SK-N-SH (cell line): ENCODE measurements around the gene EDN1. TPM values are rescaled to one million over a fixed set of nuclear protein-coding genes. Genes with fewer than 3 reads are reported as not detected.

Experiments used
- CTCF ChIA-PET: fragments of 300-600, 350-600 bp; formaldehyde crosslinking; extraction: SDS; loops from one replicate; lab custom pipeline; 2021; lab: Yijun Ruan, JAX
- POLR2A ChIA-PET: fragments of 350-600 bp; sonication (Branson Sonifier 250); formaldehyde crosslinking; extraction: SDS; loops from one replicate; lab custom pipeline; 2020; ENCODE audit warnings: antibody characterized with exemption, inconsistent platforms; lab: Yijun Ruan, JAX
- DNase-seq: peaks from one replicate; pipeline ENCODE4 v3.0.0; 2012
- H2AFZ ChIP-seq: fragments of 200-600 bp; sonication (generic); 2 replicates; pipeline ENCODE4 v1.8.1; 2016; ENCODE audit warnings: antibody characterized with exemption, mild to moderate bottlenecking, low read depth
- H3F3A ChIP-seq: fragments of 200-600 bp; sonication (generic); replicated peaks from 2 replicates; pipeline ENCODE3; 2016; ENCODE audit warnings: antibody characterized with exemption, mild to moderate bottlenecking; ENCODE audit not compliant: insufficient read depth
- H3K27ac ChIP-seq, 2 experiments: fragments of 200-500 bp in 1 of 2; fragments of 200-600 bp in 1 of 2; sonication (Bioruptor generic) in 1 of 2; sonication (generic), shearing (Covaris generic) in 1 of 2; 2 replicates each; pipeline versions ENCODE4 v1.5.1 to v1.6.1; 2014 to 2016; ENCODE audit warnings: low read depth in 2 of 2, inconsistent platforms in 1 of 2, low read length in 1 of 2, mild to moderate bottlenecking in 1 of 2, mixed read lengths in 1 of 2
- H3K27me3 ChIP-seq: fragments of 200-600 bp; sonication (generic), shearing (Covaris generic); 2 replicates; pipeline ENCODE4 v1.6.1; 2016; ENCODE audit warnings: mixed run types; ENCODE audit not compliant: insufficient read depth
- H3K36me3 ChIP-seq, 2 experiments: fragments of 200-500 bp in 1 of 2; fragments of 200-600 bp in 1 of 2; sonication (Bioruptor generic) in 1 of 2; sonication (generic) in 1 of 2; replicated peaks in 1 of 2; 2 replicates each; pipeline versions ENCODE3 to v1.5.1; 2014 to 2016; ENCODE audit warnings: low read length in 1 of 2, mild to moderate bottlenecking in 1 of 2; ENCODE audit not compliant: insufficient read depth in 2 of 2, control insufficient read depth in 1 of 2
- H3K4me1 ChIP-seq, 2 experiments: fragments of 200-500 bp in 1 of 2; fragments of 200-600 bp in 1 of 2; sonication (Bioruptor generic) in 1 of 2; sonication (generic), shearing (Covaris generic) in 1 of 2; 2 replicates each; pipeline versions ENCODE4 v1.5.1 to v1.6.1; 2014 to 2016; ENCODE audit warnings: low read depth in 1 of 2, low read length in 1 of 2, mixed run types in 1 of 2; ENCODE audit not compliant: insufficient read depth in 2 of 2, control insufficient read depth in 1 of 2
- H3K4me2 ChIP-seq: fragments of 200-600 bp; sonication (generic), shearing (Covaris generic); 2 replicates; pipeline ENCODE4 v1.6.1; 2017; ENCODE audit warnings: mixed run types
- H3K4me3 ChIP-seq, 2 experiments: fragments of 200-500 bp in 1 of 2; fragments of 200-600 bp in 1 of 2; sonication (Bioruptor generic) in 1 of 2; sonication (generic), shearing (Covaris generic) in 1 of 2; 2 replicates each; pipeline versions ENCODE4 v1.5.1 to v1.8.1; 2014 to 2016; ENCODE audit warnings: low read depth in 2 of 2, inconsistent platforms in 1 of 2, low read length in 1 of 2, mild to moderate bottlenecking in 1 of 2, mixed read lengths in 1 of 2, moderate library complexity in 1 of 2
- H3K79me2 ChIP-seq: fragments of 200-600 bp; sonication (generic); 2 replicates; pipeline ENCODE4 v1.8.1; 2017; ENCODE audit warnings: mild to moderate bottlenecking; ENCODE audit not compliant: insufficient read depth
- H3K9ac ChIP-seq: fragments of 200-600 bp; sonication (generic); 2 replicates; pipeline ENCODE4 v1.6.1; 2017; ENCODE audit warnings: mixed run types
- H3K9me2 ChIP-seq: fragments of 200-600 bp; sonication (generic); 2 replicates; pipeline ENCODE4 v1.6.1; 2017; ENCODE audit warnings: mixed run types
- H3K9me3 ChIP-seq: fragments of 200-600 bp; sonication (generic); 2 replicates; pipeline ENCODE4 v1.6.1; 2017; ENCODE audit warnings: mixed run types, mild to moderate bottlenecking, moderate library complexity
- H4K20me1 ChIP-seq: fragments of 200-600 bp; sonication (generic); 2 replicates; pipeline ENCODE4 v1.6.1; 2017; ENCODE audit warnings: mild to moderate bottlenecking, mixed run types; ENCODE audit not compliant: insufficient read depth
- GABPA ChIP-seq: IDR thresholded peaks from 2 replicates; pipeline ENCODE4 v1.4.0; 2012; ENCODE audit warnings: low read depth, mild to moderate bottlenecking
- IRF3 ChIP-seq: fragments of 150-350 bp; IDR thresholded peaks from 2 replicates; pipeline ENCODE4 v1.6.1; 2016; ENCODE audit warnings: mild to moderate bottlenecking, low read depth, low read length
- MEF2A ChIP-seq: IDR thresholded peaks from 2 replicates; pipeline ENCODE4 v1.4.0; 2012; ENCODE audit warnings: low read depth, borderline replicate concordance
- MXI1 ChIP-seq: IDR thresholded peaks from 2 replicates; pipeline ENCODE4 v1.6.1; 2012; ENCODE audit warnings: mild to moderate bottlenecking, low read depth, low read length, improper control_type of control experiment
- RAD21 ChIP-seq: IDR thresholded peaks from 2 replicates; pipeline ENCODE4 v1.6.1; 2012; ENCODE audit warnings: mild to moderate bottlenecking, low read length
- SIN3A ChIP-seq: IDR thresholded peaks from 2 replicates; pipeline ENCODE4 v1.6.1; 2012; ENCODE audit warnings: low read depth, mild to moderate bottlenecking, low read length, moderate library complexity, borderline replicate concordance
- TAF1 ChIP-seq: IDR thresholded peaks from 2 replicates; pipeline ENCODE4 v1.6.1; 2012; ENCODE audit warnings: low read depth, mild to moderate bottlenecking, low read length, moderate library complexity, borderline replicate concordance
- TCF12 ChIP-seq: IDR thresholded peaks from 2 replicates; pipeline ENCODE4 v1.4.0; 2012
- TEAD4 ChIP-seq: IDR thresholded peaks from 2 replicates; pipeline ENCODE4 v1.4.0; 2012; ENCODE audit warnings: mild to moderate bottlenecking, borderline replicate concordance; ENCODE audit not compliant: insufficient read depth
- WGBS: methylation state at CpG from one replicate; pipeline ENCODE4 v1.1.6; 2017; ENCODE audit warnings: low lambda C conversion rate; 5-methylcytosine and 5-hydroxymethylcytosine counted together
- polyA plus RNA-seq, 3 experiments: library from polyadenylated mRNA; depleted of rRNA; stranded (reverse); fragments of >200 nt; gene quantifications; 2 replicates each; pipeline ENCODE4 v1.2.3, GENCODE V29; 2012
- TF ChIP-seq, protein P1 (sequence below): IDR thresholded peaks from 2 replicates; pipeline ENCODE4 v1.4.0; 2012; ENCODE audit warnings: low read depth, borderline replicate concordance
- TF ChIP-seq, protein P2 (sequence below): fragments of 150-350 bp; IDR thresholded peaks from 2 replicates; pipeline ENCODE4 v1.6.1; 2017; ENCODE audit warnings: antibody characterized with exemption, low read length, low read depth, borderline replicate concordance
- TF ChIP-seq, protein P3 (sequence below): IDR thresholded peaks from 2 replicates; pipeline ENCODE4 v1.4.0; 2012; ENCODE audit warnings: low read depth, borderline replicate concordance
- TF ChIP-seq, protein P4 (sequence below): IDR thresholded peaks from 2 replicates; pipeline ENCODE4; 2012

EDN1 gene
- polyA plus RNA-seq, 1 of the 3 experiments (the other 2 are of a cell fraction): 1.3 TPM

DNA sequence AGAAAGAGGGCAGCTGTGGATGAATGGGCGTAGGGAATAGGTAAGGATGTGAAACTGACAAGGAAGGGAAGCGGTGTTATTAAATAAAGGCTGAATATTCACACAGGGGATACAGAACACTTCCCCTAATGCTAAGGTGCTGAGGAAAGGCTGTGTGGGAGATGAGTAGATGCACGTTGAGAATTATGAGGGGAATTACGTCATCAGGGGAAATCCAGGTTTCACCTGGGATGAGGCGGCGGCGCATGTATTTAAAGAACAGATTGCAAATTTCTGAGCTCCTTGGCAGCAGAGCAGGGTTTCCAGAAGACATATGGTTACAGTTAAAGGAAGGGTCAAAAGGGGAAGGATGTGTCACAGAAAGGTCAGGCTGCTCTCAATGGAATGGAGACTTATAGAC lies 28.7 kb upstream of the EDN1 start (continued):
- TF ChIP-seq, protein P1, sequence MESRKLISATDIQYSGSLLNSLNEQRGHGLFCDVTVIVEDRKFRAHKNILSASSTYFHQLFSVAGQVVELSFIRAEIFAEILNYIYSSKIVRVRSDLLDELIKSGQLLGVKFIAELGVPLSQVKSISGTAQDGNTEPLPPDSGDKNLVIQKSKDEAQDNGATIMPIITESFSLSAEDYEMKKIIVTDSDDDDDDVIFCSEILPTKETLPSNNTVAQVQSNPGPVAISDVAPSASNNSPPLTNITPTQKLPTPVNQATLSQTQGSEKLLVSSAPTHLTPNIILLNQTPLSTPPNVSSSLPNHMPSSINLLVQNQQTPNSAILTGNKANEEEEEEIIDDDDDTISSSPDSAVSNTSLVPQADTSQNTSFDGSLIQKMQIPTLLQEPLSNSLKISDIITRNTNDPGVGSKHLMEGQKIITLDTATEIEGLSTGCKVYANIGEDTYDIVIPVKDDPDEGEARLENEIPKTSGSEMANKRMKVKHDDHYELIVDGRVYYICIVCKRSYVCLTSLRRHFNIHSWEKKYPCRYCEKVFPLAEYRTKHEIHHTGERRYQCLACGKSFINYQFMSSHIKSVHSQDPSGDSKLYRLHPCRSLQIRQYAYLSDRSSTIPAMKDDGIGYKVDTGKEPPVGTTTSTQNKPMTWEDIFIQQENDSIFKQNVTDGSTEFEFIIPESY: no peak
- TF ChIP-seq SIN3A (no peak), RAD21 (no peak)
- TF ChIP-seq, protein P2, sequence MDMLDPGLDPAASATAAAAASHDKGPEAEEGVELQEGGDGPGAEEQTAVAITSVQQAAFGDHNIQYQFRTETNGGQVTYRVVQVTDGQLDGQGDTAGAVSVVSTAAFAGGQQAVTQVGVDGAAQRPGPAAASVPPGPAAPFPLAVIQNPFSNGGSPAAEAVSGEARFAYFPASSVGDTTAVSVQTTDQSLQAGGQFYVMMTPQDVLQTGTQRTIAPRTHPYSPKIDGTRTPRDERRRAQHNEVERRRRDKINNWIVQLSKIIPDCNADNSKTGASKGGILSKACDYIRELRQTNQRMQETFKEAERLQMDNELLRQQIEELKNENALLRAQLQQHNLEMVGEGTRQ: no peak

DNA sequence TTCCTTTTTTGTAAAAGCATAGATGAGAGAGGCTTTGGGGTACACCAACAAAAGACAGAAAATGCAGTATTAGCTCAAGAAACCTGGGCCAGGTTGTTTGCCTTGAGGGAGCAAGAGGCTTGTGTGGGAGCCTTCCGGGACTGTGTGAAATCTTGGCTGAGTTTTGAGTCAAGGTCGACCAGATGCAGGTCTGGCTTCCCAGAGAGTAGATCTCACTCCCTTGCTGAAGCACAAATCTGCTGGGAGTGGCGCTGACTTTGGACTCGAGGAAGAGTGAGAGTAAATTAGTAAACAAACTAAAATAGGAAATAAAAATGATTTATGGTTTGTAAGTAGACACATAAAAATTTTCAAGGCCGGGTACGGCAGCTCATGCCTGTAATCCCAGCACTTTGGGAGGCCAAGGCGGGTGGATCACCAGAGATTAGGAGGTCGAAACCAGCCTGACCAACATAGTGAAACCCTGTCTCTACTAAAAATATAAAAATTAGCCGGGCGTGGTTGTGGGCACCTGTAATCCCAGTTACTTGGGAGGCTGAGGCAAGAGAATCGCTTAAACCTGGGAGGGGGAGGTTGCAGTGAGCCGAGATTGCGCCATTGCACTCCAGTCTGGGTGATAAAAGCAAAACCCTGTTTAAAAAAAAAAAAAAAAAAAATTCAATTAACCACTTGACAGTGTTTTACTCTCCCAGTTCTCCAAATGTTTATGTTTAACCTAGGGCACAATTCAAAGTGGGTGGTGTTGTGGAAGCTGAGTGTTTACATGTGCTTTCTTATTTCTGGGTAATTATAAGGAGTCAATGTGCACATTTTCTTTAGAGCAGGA lies 27.7 kb upstream of the EDN1 start:
- CTCF ChIA-PET: no interaction called here
- no peak for TF ChIP-seq TEAD4
- TF ChIP-seq TCF12: no peak
- TF ChIP-seq, protein P3, sequence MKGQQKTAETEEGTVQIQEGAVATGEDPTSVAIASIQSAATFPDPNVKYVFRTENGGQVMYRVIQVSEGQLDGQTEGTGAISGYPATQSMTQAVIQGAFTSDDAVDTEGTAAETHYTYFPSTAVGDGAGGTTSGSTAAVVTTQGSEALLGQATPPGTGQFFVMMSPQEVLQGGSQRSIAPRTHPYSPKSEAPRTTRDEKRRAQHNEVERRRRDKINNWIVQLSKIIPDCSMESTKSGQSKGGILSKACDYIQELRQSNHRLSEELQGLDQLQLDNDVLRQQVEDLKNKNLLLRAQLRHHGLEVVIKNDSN: no peak
- no peak for TF ChIP-seq GABPA
- no peak for TF ChIP-seq TAF1
- no peak for TF ChIP-seq MXI1
- TF ChIP-seq, protein P2: no peak
- TF ChIP-seq, protein P4, sequence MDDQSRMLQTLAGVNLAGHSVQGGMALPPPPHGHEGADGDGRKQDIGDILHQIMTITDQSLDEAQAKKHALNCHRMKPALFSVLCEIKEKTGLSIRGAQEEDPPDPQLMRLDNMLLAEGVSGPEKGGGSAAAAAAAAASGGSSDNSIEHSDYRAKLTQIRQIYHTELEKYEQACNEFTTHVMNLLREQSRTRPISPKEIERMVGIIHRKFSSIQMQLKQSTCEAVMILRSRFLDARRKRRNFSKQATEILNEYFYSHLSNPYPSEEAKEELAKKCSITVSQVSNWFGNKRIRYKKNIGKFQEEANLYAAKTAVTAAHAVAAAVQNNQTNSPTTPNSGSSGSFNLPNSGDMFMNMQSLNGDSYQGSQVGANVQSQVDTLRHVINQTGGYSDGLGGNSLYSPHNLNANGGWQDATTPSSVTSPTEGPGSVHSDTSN: no peak
- no peak for TF ChIP-seq SIN3A
- TF ChIP-seq MEF2A: no peak
- no peak for TF ChIP-seq IRF3
- no peak for TF ChIP-seq RAD21
- DNase-seq: no peak

More for the DNA sequence above, 27.7 kb upstream of the EDN1 start:
- Histone ChIP-seq H3K27me3 (no peaks in the 10 kb centered on the region), H4K20me1 (no peaks in the 10 kb centered on the region), H3K9ac (no peak overlapping the region), H3F3A (no peaks in the 10 kb centered on the region), H2AFZ (no peak overlapping the region), H3K4me1 (0 out of 4 replicates have a peak, but pooled peaks cover 0 to 6% of the 10 kb centered on the region in 2 experiments), H3K9me2 (no peaks in the 10 kb centered on the region), H3K9me3 (no peaks in the 10 kb centered on the region), H3K36me3 (no peaks in the 10 kb centered on the region), H3K27ac (no peak overlapping the region), H3K79me2 (no peaks in the 10 kb centered on the region), H3K4me3 (no peak overlapping the region), H3K4me2 (no peak overlapping the region)
- POLR2A ChIA-PET: no interaction called here
- 83% methylated on average over 13 of the region's 13 CpGs for WGBS
